ENCODE measurements around the gene TOR1A.

- no peak for TF ChIP-seq CTCF (optimal IDR thresholded peaks at IDR 0.05 in 1 of 3, IDR thresholded peaks at IDR 0.05 in 1 of 3, conservative IDR thresholded peaks at IDR 0.05 in 1 of 3; ENCODE audit: extremely low read depth in 1 of 3, insufficient read depth in 2 of 3, low read length in 3 of 3)
- no peak for TF ChIP-seq EZH2 (IDR thresholded peaks at IDR 0.05; ENCODE audit: low read length)
Observed at GRCh38 chr9:129769669-129770068, 54.3 kb downstream of the TOR1A start.

Data from keratinocyte (primary cell).